Effector memory CD4-positive, alpha-beta T cell (primary cell): ENCODE measurements around the gene BCAS1.

Source experiments
- DNase-seq, 3 donors: peaks; one replicate each; pipeline ENCODE4 v3.0.0-alpha.2; 2020
- H3K27ac ChIP-seq: 2 replicates; pipeline ENCODE4 v1.7.0; 2013; ENCODE audit warnings: mild to moderate bottlenecking, low read length, moderate library complexity; ENCODE audit not compliant: insufficient read depth, poor library complexity, severe bottlenecking
- H3K27me3 ChIP-seq: replicated peaks from 2 replicates; pipeline ENCODE4 v1.7.0; 2013; ENCODE audit warnings: mild to moderate bottlenecking, low read length; ENCODE audit not compliant: insufficient read depth, control insufficient read depth, poor library complexity, severe bottlenecking
- H3K36me3 ChIP-seq: 2 replicates; pipeline ENCODE4 v1.7.0; 2013; ENCODE audit warnings: mild to moderate bottlenecking, low read length, moderate library complexity; ENCODE audit not compliant: control insufficient read depth, insufficient read depth
- H3K4me1 ChIP-seq: 2 replicates; pipeline ENCODE4 v1.7.0; 2013; ENCODE audit warnings: low read length, mild to moderate bottlenecking; ENCODE audit not compliant: control insufficient read depth, insufficient read depth, poor library complexity, severe bottlenecking
- H3K4me3 ChIP-seq: 2 replicates; pipeline ENCODE4 v1.7.0; 2013; ENCODE audit warnings: low read length, low read depth, mild to moderate bottlenecking; ENCODE audit not compliant: insufficient read depth, poor library complexity, severe bottlenecking
- H3K9me3 ChIP-seq: 2 replicates; pipeline ENCODE4 v1.7.0; 2013; ENCODE audit warnings: mild to moderate bottlenecking, low read length, moderate library complexity; ENCODE audit not compliant: control insufficient read depth

Gene BCAS1

GRCh38 chr20:54082100-54082499 lies 11.7 kb upstream of the BCAS1 start:
- Histone ChIP-seq H3K4me3 (no peak overlapping the region), H3K36me3 (no peaks in the 10 kb centered on the region), H3K9me3 (no peaks in the 10 kb centered on the region), H3K27ac (no peak overlapping the region), H3K27me3 (no peaks in the 10 kb centered on the region), H3K4me1 (peaks cover 11% of the 10 kb centered on the region)
- DNase-seq = no peak

DNA sequence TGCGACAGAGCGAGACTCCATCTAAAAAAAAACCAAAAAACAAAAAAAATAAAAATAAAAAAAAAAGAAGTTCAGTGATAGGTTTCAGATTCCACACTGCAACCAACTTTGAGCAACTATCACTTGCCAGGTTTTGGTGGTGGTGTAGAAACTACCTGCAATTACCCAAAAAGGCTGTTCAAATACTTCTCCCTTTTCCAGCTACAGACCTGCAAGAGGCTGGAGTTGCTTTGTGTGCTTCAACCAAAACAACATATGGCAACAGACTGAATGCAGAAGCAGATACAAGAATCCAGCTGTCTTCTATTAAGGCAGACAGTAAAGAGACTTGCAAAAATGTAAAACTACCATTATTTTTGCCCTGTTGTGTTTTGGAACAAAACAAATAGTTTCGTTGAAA lies 9.3 kb upstream of the BCAS1 start:
- H3K4me3 ChIP-seq = no peak overlapping the region
- no peak overlapping the region for H3K27ac ChIP-seq
- H3K36me3 ChIP-seq = no peaks in the 10 kb centered on the region
- no peaks in the 10 kb centered on the region for H3K27me3 ChIP-seq
- DNase-seq = no peak
- H3K9me3 ChIP-seq = no peaks in the 10 kb centered on the region
- peaks cover 11% of the 10 kb centered on the region for H3K4me1 ChIP-seq

- Histone ChIP-seq H3K4me1 (peaks cover 11% of the 10 kb centered on the region), H3K27ac (no peak overlapping the region), H3K4me3 (no peak overlapping the region), H3K9me3 (no peaks in the 10 kb centered on the region), H3K27me3 (no peaks in the 10 kb centered on the region), H3K36me3 (no peaks in the 10 kb centered on the region)
- DNase-seq = no peak
These were observed 8.0 kb upstream of the BCAS1 start for GRCh38 chr20:54078296-54078984.

GRCh38 chr20:54076259-54076658 lies 5.9 kb upstream of the BCAS1 start:
- H3K4me3 ChIP-seq = no peak overlapping the region
- H3K27ac ChIP-seq = no peak overlapping the region
- no peaks in the 10 kb centered on the region for H3K27me3 ChIP-seq
- H3K4me1 ChIP-seq = peaks cover 11% of the 10 kb centered on the region
- no peaks in the 10 kb centered on the region for H3K9me3 ChIP-seq
- DNase-seq = no peak
- H3K36me3 ChIP-seq = no peaks in the 10 kb centered on the region

DNA sequence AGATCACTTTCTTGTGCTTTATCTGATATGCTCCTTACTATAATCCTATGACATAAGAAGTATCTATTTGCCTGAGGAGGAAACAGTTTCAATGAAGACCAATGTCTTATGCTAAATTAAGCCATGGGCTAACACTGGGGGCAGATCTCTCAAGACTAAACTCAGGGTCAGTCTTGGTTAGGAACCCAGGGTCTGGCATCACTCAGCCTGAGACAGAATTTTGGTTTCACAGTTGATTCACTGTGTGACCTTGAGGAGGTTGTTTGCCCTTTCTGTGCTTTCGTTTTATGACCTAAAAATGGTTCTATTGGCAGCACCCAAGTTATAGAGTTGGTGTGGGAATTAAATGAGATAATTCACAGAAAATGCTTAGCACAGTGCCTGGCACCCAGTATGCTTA lies 4.9 kb upstream of the BCAS1 start:
- Histone ChIP-seq H3K4me3 (no peak overlapping the region), H3K27ac (no peak overlapping the region), H3K9me3 (no peaks in the 10 kb centered on the region), H3K36me3 (no peaks in the 10 kb centered on the region), H3K4me1 (peaks cover 11% of the 10 kb centered on the region), H3K27me3 (no peaks in the 10 kb centered on the region)
- DNase-seq = no peak

- Histone ChIP-seq H3K36me3 (no peaks in the 10 kb centered on the region), H3K4me1 (peaks cover 11% of the 10 kb centered on the region), H3K27me3 (no peaks in the 10 kb centered on the region), H3K4me3 (no peak overlapping the region), H3K9me3 (no peaks in the 10 kb centered on the region), H3K27ac (no peak overlapping the region)
- DNase-seq = no peak
These were observed 4.1 kb upstream of the BCAS1 start for GRCh38 chr20:54074511-54074910.

GRCh38 chr20:54073288-54073687 lies 2.9 kb upstream of the BCAS1 start:
- peaks cover 2% of the 10 kb centered on the region for H3K4me1 ChIP-seq
- H3K27me3 ChIP-seq = no peaks in the 10 kb centered on the region
- DNase-seq = no peak
- H3K27ac ChIP-seq = no peak overlapping the region
- H3K4me3 ChIP-seq = no peak overlapping the region
- H3K9me3 ChIP-seq = no peaks in the 10 kb centered on the region
- H3K36me3 ChIP-seq = no peaks in the 10 kb centered on the region

- Histone ChIP-seq H3K27ac (no peak overlapping the region), H3K36me3 (no peaks in the 10 kb centered on the region), H3K27me3 (no peaks in the 10 kb centered on the region), H3K4me1 (no peaks in the 10 kb centered on the region), H3K4me3 (no peak overlapping the region), H3K9me3 (no peaks in the 10 kb centered on the region)
- no peak for DNase-seq
These were observed 858 bp downstream of the BCAS1 start for GRCh38 chr20:54069501-54069971.

DNA sequence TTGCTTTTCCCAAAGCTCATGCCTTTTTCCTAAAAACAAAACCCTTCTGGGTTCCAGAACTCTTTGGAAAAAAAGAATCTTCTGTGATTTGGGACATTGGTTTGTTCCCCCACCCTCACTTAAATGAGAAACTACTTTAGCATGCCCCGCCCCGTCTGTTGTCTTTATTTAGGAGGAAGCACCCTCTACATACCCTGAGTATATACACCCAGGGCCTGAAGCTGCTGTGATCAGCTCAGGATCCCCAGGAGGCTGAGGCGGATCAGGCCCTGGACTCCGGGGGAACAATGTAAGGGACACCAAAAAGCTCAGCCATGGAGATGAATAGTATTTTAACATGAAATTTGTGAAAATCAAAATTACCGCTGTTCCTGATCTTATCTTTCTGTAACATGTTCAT lies 1.4 kb downstream of the BCAS1 start:
- Histone ChIP-seq H3K4me1 (no peaks in the 10 kb centered on the region), H3K36me3 (no peaks in the 10 kb centered on the region), H3K27me3 (no peaks in the 10 kb centered on the region), H3K27ac (no peak overlapping the region), H3K9me3 (no peaks in the 10 kb centered on the region), H3K4me3 (no peak overlapping the region)
- DNase-seq = no peak

- Histone ChIP-seq H3K9me3 (no peaks in the 10 kb centered on the region), H3K27me3 (no peaks in the 10 kb centered on the region), H3K36me3 (no peaks in the 10 kb centered on the region), H3K4me3 (no peak overlapping the region), H3K27ac (no peak overlapping the region), H3K4me1 (no peaks in the 10 kb centered on the region)
- no peak for DNase-seq
These were observed 1.9 kb downstream of the BCAS1 start for GRCh38 chr20:54068495-54068894.
